ENCODE results near the gene IGLL5. TPM values are rescaled to one million over a fixed set of nuclear protein-coding genes. Genes with fewer than 3 reads are reported as not detected.

Gene IGLL5
- total and polyA plus RNA-seq, 9 of the 15 experiments (the other 6 are each of a cell fraction or from before 2014, with no cell fraction given) = not detected

DNA sequence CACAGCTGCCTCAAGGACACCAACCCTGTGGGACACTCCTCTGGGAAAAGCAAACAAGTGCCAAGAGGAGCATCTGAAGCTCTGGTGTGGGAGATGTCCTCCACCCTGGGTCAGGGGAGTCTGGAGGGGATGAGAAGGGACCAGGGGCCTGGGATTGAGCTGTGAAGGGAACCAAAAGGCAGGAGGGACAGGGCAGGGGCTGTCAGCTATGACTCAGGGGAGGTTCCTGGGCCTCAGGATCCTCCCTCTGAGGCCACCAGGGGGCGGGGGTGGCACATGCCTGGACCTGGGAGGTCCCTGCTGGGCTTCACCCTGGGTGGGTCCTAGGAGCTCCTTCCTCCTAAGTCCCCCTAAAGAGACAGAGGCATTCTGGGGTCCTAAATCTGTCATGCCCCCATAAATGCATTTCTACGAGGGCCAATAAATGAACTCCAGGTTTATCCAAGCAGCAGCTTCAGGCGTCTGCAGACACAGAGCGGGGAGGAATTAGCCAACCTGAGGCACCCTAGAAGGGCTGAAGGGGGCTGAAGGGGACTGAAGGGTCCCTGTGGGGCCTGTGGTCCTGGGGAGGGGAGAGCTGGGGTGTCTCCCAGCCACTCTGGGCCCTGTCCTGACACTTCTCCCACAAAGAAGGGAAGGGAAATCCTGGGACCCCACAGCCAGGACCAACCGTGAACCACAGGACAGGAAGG is 31.9 kb upstream of the IGLL5 start (continued):
- TF ChIP-seq, protein P1, sequence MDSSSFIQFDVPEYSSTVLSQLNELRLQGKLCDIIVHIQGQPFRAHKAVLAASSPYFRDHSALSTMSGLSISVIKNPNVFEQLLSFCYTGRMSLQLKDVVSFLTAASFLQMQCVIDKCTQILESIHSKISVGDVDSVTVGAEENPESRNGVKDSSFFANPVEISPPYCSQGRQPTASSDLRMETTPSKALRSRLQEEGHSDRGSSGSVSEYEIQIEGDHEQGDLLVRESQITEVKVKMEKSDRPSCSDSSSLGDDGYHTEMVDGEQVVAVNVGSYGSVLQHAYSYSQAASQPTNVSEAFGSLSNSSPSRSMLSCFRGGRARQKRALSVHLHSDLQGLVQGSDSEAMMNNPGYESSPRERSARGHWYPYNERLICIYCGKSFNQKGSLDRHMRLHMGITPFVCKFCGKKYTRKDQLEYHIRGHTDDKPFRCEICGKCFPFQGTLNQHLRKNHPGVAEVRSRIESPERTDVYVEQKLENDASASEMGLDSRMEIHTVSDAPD (CRISPR knock-in tag; IDR thresholded peaks at IDR 0.05) = no peak
- TF ChIP-seq RFX1 (IDR thresholded peaks at IDR 0.05) (no peak), MYNN (IDR thresholded peaks at IDR 0.05) (no peak), MYNN (CRISPR knock-in tag; IDR thresholded peaks at IDR 0.05) (peak; percentile 41; the same call in 1 of the 2 replicates), CBX3 (IDR thresholded peaks at IDR 0.05; ENCODE audit: borderline replicate concordance in 1 of 2, low read length in 2 of 2) (peak in 1 of 2 experiments; percentile 28; a peak in 1 of 3 replicates), ZNF140 (CRISPR knock-in tag; IDR thresholded peaks at IDR 0.05) (no peak), JUNB (CRISPR knock-in tag; conservative IDR thresholded peaks at IDR 0.05) (no peak), SOX6 (IDR thresholded peaks at IDR 0.05) (no peak), SRSF1 (IDR thresholded peaks at IDR 0.05; ENCODE audit: low read depth, low read length) (no peak), MAFK (IDR thresholded peaks at IDR 0.05; ENCODE audit: low read length) (no peak), ELK3 (CRISPR knock-in tag; IDR thresholded peaks at IDR 0.05) (no peak), ZNF507 (tag; conservative IDR thresholded peaks at IDR 0.05) (no peak), ZNF263 (CRISPR knock-in tag; IDR thresholded peaks at IDR 0.05; ENCODE audit: borderline replicate concordance) (no peak), KHSRP (IDR thresholded peaks at IDR 0.05) (no peak), NR2F6 (CRISPR knock-in tag; IDR thresholded peaks at IDR 0.05) (no peak), HNRNPUL1 (IDR thresholded peaks at IDR 0.05; ENCODE audit: low read length) (no peak)
- TF ChIP-seq, protein P2, sequence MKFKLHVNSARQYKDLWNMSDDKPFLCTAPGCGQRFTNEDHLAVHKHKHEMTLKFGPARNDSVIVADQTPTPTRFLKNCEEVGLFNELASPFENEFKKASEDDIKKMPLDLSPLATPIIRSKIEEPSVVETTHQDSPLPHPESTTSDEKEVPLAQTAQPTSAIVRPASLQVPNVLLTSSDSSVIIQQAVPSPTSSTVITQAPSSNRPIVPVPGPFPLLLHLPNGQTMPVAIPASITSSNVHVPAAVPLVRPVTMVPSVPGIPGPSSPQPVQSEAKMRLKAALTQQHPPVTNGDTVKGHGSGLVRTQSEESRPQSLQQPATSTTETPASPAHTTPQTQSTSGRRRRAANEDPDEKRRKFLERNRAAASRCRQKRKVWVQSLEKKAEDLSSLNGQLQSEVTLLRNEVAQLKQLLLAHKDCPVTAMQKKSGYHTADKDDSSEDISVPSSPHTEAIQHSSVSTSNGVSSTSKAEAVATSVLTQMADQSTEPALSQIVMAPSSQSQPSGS (CRISPR knock-in tag; IDR thresholded peaks at IDR 0.05) = no peak
- TF ChIP-seq, protein P3, sequence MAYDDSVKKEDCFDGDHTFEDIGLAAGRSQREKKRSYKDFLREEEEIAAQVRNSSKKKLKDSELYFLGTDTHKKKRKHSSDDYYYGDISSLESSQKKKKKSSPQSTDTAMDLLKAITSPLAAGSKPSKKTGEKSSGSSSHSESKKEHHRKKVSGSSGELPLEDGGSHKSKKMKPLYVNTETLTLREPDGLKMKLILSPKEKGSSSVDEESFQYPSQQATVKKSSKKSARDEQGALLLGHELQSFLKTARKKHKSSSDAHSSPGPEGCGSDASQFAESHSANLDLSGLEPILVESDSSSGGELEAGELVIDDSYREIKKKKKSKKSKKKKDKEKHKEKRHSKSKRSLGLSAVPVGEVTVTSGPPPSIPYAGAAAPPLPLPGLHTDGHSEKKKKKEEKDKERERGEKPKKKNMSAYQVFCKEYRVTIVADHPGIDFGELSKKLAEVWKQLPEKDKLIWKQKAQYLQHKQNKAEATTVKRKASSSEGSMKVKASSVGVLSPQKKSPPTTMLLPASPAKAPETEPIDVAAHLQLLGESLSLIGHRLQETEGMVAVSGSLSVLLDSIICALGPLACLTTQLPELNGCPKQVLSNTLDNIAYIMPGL (CRISPR knock-in tag; IDR thresholded peaks at IDR 0.05) = peak; percentile 66; the same call in 1 of the 2 replicates
- TF ChIP-seq, protein P4, sequence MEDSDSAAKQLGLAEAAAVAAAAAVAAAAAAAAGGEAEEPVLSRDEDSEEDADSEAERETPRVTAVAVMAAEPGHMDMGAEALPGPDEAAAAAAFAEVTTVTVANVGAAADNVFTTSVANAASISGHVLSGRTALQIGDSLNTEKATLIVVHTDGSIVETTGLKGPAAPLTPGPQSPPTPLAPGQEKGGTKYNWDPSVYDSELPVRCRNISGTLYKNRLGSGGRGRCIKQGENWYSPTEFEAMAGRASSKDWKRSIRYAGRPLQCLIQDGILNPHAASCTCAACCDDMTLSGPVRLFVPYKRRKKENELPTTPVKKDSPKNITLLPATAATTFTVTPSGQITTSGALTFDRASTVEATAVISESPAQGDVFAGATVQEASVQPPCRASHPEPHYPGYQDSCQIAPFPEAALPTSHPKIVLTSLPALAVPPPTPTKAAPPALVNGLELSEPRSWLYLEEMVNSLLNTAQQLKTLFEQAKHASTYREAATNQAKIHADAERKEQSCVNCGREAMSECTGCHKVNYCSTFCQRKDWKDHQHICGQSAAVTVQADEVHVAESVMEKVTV (CRISPR knock-in tag; IDR thresholded peaks at IDR 0.05) = no peak
- TF ChIP-seq, protein P5, sequence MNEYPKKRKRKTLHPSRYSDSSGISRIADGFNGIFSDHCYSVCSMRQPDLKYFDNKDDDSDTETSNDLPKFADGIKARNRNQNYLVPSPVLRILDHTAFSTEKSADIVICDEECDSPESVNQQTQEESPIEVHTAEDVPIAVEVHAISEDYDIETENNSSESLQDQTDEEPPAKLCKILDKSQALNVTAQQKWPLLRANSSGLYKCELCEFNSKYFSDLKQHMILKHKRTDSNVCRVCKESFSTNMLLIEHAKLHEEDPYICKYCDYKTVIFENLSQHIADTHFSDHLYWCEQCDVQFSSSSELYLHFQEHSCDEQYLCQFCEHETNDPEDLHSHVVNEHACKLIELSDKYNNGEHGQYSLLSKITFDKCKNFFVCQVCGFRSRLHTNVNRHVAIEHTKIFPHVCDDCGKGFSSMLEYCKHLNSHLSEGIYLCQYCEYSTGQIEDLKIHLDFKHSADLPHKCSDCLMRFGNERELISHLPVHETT (CRISPR knock-in tag; conservative IDR thresholded peaks at IDR 0.05 in 1 of 2, IDR thresholded peaks at IDR 0.05 in 1 of 2) = peak in 1 of 2 experiments; percentile 90; a peak in 1 of 4 replicates

Data from K562 (cell line).